D721Med (cell line): ENCODE measurements around the gene ZNF445.
"Not testable (repeated sequence)": the region's sequence is repeated elsewhere in the genome, so short reads cannot be mapped to it uniquely, and the experiment has no call there.

ENCODE experiments used
- DNase-seq: peaks from one replicate; pipeline ENCODE4 v3.0.0; 2011; ENCODE audit warnings: low spot score; ENCODE audit not compliant: insufficient read length
- FAIRE-seq: peaks from 2 replicates; lab custom pipeline; 2011; peaks lifted over from hg19 to GRCh38; lab: Jason Lieb, UNC
- TF ChIP-seq, protein P1 (sequence below): IDR thresholded peaks from 2 replicates; pipeline ENCODE4 v1.5.1; 2012; ENCODE audit warnings: mild to moderate bottlenecking, control low read depth; ENCODE audit not compliant: insufficient read depth; ENCODE audit errors: missing control alignments

The ZNF445 gene

DNA sequence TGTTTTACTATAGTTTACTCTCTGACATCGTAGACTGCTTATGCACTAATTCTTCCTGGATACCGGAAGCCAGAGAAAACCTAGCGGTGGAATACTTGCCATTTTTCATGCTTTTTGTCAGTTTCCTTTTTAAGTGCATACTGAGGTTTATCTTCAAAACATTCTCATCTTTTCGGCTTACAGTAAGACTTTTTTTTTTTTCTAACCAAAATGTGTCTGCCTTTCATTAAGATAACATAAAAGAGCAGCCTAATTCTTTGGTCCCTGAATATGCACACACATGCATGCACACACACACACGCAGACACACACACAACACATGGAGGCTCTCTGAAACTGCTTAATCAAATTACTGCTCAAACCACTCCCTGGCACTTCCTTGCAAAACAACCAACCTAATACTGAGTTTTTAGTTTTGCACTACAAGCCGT is 1.3 kb downstream of the ZNF445 start:
- DNase-seq (no peak), FAIRE-seq (no peak)
- TF ChIP-seq, protein P1, sequence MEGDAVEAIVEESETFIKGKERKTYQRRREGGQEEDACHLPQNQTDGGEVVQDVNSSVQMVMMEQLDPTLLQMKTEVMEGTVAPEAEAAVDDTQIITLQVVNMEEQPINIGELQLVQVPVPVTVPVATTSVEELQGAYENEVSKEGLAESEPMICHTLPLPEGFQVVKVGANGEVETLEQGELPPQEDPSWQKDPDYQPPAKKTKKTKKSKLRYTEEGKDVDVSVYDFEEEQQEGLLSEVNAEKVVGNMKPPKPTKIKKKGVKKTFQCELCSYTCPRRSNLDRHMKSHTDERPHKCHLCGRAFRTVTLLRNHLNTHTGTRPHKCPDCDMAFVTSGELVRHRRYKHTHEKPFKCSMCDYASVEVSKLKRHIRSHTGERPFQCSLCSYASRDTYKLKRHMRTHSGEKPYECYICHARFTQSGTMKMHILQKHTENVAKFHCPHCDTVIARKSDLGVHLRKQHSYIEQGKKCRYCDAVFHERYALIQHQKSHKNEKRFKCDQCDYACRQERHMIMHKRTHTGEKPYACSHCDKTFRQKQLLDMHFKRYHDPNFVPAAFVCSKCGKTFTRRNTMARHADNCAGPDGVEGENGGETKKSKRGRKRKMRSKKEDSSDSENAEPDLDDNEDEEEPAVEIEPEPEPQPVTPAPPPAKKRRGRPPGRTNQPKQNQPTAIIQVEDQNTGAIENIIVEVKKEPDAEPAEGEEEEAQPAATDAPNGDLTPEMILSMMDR: no peak

DNA sequence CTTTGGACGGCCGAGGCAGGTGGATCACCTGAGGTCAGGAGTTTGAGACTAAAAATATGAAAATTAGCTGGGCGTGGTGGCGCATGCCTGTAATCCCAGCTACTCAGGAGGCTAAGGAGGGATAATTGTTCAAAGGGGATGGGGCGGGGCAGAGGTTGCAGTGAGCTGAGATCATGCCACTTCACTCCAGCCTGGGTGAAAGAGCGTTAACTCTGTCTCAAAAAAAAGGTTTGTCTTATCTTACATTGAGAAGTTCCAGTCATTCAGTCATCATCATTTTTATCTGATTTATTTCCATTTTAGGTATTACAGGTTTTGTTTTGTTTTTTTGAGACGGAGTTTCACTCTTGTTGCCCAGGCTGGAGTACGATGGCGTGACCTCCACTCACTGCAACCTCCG is 2.6 kb downstream of the ZNF445 start:
- not testable (repeated sequence) for DNase-seq, FAIRE-seq

DNA sequence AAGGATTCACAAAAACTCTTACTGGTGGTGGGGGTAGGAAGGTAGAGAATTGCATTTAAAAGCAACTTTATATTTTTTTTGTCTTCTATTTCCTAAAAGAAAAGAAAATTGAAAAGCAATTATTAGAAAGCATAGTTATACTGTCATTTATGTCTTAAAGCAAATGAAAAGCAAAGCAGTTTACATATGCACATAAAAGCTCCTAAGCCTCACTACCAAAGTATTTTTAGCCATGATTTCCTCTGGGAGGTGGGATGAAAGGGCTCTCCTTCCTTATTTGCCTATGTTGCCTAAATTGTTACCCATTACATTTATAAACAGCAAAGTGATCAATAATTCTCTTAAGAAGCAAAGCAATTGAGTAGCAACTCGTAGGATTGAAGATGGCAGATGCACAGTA is 7.0 kb downstream of the ZNF445 start:
- FAIRE-seq: no peak
- TF ChIP-seq, protein P1: no peak
- DNase-seq: no peak

DNA sequence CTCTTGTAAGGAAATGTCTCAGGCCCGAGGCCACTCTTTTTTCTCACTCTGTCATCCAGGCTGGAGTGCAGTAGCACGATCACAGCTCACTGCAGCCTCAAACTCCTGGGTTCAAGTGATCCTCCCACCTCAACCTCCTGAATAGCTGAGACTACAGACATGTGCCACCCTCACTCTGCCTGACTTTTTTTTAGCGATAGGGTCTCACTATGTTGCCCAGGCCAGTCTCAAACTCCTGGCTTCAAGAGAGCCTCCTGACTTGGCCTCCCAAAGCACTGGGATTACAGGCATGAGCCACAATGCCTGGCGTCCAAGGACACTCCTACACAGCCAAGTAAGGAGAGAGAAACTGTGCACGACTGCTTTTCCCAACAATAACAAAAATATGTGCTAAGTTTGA is 7.6 kb downstream of the ZNF445 start:
- DNase-seq (no peak), FAIRE-seq (no peak)
- TF ChIP-seq, protein P1: no peak

DNA sequence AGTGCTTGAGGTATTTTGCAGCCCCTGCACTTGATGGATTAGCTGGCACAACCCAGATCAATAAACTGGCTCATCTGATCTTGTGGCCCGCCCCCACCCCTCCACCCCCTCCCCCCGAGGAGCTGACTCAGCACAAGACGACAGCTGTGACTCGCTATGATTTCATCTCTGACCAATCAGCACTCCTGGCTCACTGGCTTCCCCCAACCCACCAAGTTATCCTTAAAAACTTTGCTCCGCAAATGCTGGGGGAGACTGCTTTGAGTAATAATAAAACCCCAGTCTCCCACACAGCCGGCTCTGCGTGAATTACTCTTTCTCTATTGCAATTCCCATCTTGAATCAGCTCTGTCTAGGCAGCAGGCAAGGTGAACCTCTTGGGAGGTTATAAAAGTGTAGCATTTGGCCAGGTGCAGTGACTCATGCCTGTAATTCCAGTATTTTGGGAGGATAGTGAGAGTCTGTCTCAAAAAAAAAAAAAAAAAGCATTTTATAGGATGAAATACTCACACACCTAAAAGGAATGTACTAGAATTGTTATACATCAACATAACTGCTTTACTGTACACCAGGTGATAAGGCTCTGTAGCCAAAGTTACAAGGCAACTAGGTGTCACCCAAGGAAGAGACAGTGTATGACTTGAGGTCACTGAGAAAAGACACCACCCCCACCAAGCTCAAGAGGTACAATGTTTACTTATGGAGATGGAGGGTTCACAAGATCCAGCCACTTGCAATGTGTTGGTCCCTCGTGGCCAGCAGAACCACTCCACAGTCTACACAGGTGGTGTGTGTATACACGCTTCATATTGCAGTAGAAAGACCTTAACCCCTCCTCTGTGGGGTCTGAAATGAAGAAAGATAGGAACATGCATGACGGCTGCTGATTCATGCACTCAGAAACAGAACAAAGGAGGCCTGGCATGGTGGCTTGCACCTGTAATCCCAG is 8.6 kb downstream of the ZNF445 start:
- DNase-seq: no peak
- FAIRE-seq: no peak
- TF ChIP-seq, protein P1: no peak

DNA sequence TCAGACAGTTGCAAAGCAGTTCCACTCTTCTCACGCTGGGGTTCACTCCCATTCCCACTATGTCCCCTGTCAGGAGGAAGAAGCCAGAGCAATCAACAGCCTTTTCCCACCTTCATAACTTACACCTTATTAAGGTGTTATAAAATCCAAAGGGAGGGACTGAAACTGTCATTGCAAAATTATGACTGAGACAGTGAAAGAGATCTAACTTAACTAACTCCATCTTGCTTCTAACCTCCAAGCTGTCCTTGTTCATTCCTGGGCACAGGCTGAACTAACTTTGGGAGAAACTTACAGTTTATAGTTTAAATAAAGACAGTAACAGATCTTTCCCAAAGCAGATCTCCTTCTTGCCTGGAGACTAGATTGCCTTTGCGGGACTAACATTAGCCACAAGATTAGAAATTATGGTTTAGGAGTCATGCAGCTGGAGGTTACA is 9.4 kb downstream of the ZNF445 start:
- FAIRE-seq, DNase-seq: not testable (repeated sequence)

DNA sequence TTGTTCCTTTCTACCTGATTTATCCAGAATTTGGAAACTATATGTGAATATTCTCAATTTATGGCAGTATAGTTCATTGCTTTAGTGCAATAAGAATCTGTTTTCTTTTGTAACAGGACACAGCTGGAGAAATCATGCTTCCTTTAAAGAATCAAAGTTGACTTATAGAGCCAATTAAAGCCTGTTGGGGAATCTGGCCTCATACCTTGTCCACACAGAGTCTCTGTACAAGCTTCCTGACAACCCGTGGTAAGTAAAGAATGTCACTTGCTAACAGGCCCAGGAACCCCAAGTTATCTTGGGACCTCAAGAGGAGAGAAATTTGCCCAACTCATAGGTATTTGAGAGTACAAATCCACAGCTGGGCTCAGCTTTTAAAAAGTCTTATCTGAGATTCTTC is 10.2 kb downstream of the ZNF445 start:
- DNase-seq: no peak
- TF ChIP-seq, protein P1: no peak

DNA sequence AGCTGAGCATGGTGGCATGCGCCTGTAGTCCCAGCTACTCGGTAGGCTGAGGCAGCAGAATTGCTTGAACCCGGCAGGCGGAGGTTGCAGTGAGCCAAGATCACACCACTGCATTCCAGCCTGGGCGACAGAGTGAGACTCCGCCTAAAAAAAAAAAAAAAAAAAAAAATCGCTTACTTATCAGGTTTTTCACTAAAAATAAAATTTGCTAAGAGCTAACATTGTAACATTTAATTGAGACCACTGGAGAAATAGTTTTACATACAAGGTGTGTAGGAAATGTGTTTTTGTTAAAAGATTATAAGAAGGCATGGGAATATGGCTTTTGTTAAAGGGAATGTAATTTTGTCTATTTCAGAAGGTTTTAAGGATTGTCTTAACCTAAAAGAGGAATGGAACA is 12.6 kb downstream of the ZNF445 start:
- not testable (repeated sequence) for FAIRE-seq, DNase-seq

More for the DNA sequence above, 10.2 kb downstream of the ZNF445 start:
- no peak for FAIRE-seq
